OCI-LY1 (cell line): Measurements from ENCODE around the gene FBXW12.

ENCODE experiments used
- EZH2 ChIP-seq: fragments of 200-600 bp; sonication (generic), shearing (Covaris generic); IDR thresholded peaks from 2 replicates; pipeline ENCODE4 v1.8.0; 2017; ENCODE audit warnings: borderline replicate concordance, mixed run types, mild to moderate bottlenecking, antibody characterized with exemption, low read length, moderate library complexity, mixed read lengths
- TF ChIP-seq, protein P1 (sequence below): fragments of 200-600 bp; sonication (generic), shearing (Covaris generic); IDR thresholded peaks from 2 replicates; pipeline ENCODE4 v1.5.1; 2017; ENCODE audit warnings: mild to moderate bottlenecking, antibody characterized with exemption, low read length, moderate library complexity, mixed read lengths

DNA sequence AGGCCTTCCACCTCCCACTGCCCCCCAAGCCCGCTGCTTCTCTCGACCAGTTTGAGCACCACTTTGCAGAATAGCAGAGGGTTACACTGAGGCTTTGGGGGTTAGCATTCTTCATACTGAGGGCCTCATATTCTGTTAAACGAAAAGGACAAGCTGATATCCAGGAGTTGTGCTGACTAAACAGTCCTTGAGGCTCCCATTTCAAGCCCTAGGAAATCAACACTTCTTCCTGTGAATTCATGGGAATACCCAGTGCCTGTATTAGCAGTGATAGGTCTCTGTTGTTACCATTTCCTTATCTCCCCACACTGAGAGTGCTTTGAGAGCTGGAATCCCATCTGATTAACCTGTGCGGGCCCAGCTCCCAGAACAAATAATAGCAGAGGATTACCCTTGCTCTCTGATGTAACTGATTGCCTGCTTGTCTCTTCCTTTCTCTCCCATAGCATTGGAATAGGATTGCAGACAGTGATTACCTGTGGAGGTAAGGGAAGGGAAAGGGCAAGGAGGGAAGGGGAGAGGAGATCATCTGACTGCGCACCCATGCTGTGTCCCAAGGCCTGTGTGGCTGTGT is 930 bp downstream of the FBXW12 start:
- TF ChIP-seq, protein P1, sequence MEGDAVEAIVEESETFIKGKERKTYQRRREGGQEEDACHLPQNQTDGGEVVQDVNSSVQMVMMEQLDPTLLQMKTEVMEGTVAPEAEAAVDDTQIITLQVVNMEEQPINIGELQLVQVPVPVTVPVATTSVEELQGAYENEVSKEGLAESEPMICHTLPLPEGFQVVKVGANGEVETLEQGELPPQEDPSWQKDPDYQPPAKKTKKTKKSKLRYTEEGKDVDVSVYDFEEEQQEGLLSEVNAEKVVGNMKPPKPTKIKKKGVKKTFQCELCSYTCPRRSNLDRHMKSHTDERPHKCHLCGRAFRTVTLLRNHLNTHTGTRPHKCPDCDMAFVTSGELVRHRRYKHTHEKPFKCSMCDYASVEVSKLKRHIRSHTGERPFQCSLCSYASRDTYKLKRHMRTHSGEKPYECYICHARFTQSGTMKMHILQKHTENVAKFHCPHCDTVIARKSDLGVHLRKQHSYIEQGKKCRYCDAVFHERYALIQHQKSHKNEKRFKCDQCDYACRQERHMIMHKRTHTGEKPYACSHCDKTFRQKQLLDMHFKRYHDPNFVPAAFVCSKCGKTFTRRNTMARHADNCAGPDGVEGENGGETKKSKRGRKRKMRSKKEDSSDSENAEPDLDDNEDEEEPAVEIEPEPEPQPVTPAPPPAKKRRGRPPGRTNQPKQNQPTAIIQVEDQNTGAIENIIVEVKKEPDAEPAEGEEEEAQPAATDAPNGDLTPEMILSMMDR = no peak
- no peak for TF ChIP-seq EZH2
